HepG2 (cell line): ENCODE results near the gene GCH1. TPM values are rescaled to one million over a fixed set of nuclear protein-coding genes. Genes with fewer than 3 reads are reported as not detected.

Source experiments
- CREB3 ChIP-seq: sonication (generic); formaldehyde crosslinking; IDR thresholded peaks from 2 replicates; pipeline ENCODE4 v1.5.0; 2020; ENCODE audit warnings: missing genetic modification reagents
- DZIP1 ChIP-seq: sonication (generic); formaldehyde crosslinking; IDR thresholded peaks from 2 replicates; pipeline ENCODE4 v1.5.0; 2020; ENCODE audit warnings: mild to moderate bottlenecking, missing genetic modification reagents
- GPN1 ChIP-seq: sonication (generic); formaldehyde crosslinking; IDR thresholded peaks from 2 replicates; pipeline ENCODE4 v1.5.1; 2020; ENCODE audit warnings: missing genetic modification reagents, borderline replicate concordance
- HNRNPLL ChIP-seq: fragments of 200-400 bp; formaldehyde crosslinking; IDR thresholded peaks from 2 replicates; pipeline ENCODE4 v1.6.1; 2017; ENCODE audit warnings: mild to moderate bottlenecking, low read depth, low read length; ENCODE audit not compliant: poor library complexity, severe bottlenecking
- KLF6 ChIP-seq: IDR thresholded peaks from 2 replicates; pipeline ENCODE4 v1.8.0; 2016; ENCODE audit warnings: missing biosample characterization, missing genetic modification reagents
- KMT2A ChIP-seq: sonication (generic); formaldehyde crosslinking; IDR thresholded peaks from 2 replicates; pipeline ENCODE4 v1.4.0; 2020; ENCODE audit warnings: missing genetic modification reagents
- MAFF ChIP-seq: IDR thresholded peaks from 2 replicates; pipeline ENCODE4 v1.6.1; 2011; ENCODE audit warnings: low read depth, low read length, improper control_type of control experiment
- MBNL3 ChIP-seq: fragments of 250-450 bp; sonication (Bioruptor Pico); conservative IDR thresholded peaks from 2 replicates; pipeline ENCODE4 v1.8.0; 2022; ENCODE audit warnings: mild to moderate bottlenecking, inconsistent platforms
- MTA3 ChIP-seq: sonication (generic); formaldehyde crosslinking; IDR thresholded peaks from 2 replicates; pipeline ENCODE4 v1.4.0; 2020; ENCODE audit warnings: missing genetic modification reagents
- MZF1 ChIP-seq: sonication (generic); formaldehyde crosslinking; IDR thresholded peaks from 2 replicates; pipeline ENCODE4 v1.8.1; 2023; ENCODE audit warnings: mild to moderate bottlenecking, missing genetic modification reagents, borderline replicate concordance
- NFATC3 ChIP-seq: sonication (generic); formaldehyde crosslinking; IDR thresholded peaks from 2 replicates; pipeline ENCODE4 v1.5.1; 2020; ENCODE audit warnings: mild to moderate bottlenecking, missing genetic modification reagents
- RARA ChIP-seq: IDR thresholded peaks from 2 replicates; pipeline ENCODE4 v1.6.1; 2016; ENCODE audit warnings: missing genetic modification reagents, missing compliant biosample characterization
- SMAD9 ChIP-seq: sonication (generic); formaldehyde crosslinking; IDR thresholded peaks from 2 replicates; pipeline ENCODE4 v1.5.1; 2020; ENCODE audit warnings: mild to moderate bottlenecking, missing genetic modification reagents
- SP5 ChIP-seq: IDR thresholded peaks from 2 replicates; pipeline ENCODE4 v1.6.1; 2016; ENCODE audit warnings: low read depth, borderline replicate concordance
- SRSF9 ChIP-seq: fragments of 200-400 bp; formaldehyde crosslinking; IDR thresholded peaks from 2 replicates; pipeline ENCODE4 v1.6.1; 2018; ENCODE audit warnings: borderline replicate concordance, mild to moderate bottlenecking, low read depth, low read length; ENCODE audit not compliant: insufficient read depth, poor library complexity, severe bottlenecking
- ZFP37 ChIP-seq: sonication (generic); formaldehyde crosslinking; IDR thresholded peaks from 2 replicates; pipeline ENCODE4 v1.4.0; 2020; ENCODE audit warnings: missing genetic modification reagents, borderline replicate concordance
- ZNF124 ChIP-seq: sonication (generic); formaldehyde crosslinking; IDR thresholded peaks from 2 replicates; pipeline ENCODE4 v1.4.0; 2020; ENCODE audit warnings: missing genetic modification reagents
- ZNF331 ChIP-seq: sonication (generic); formaldehyde crosslinking; IDR thresholded peaks from 2 replicates; pipeline ENCODE4 v1.4.0; 2020; ENCODE audit warnings: missing genetic modification reagents
- ZNF354B ChIP-seq: sonication (generic); formaldehyde crosslinking; IDR thresholded peaks from 2 replicates; pipeline ENCODE4 v1.8.0; 2022; ENCODE audit warnings: mild to moderate bottlenecking, missing genetic modification reagents
- ZNF468 ChIP-seq: sonication (generic); formaldehyde crosslinking; IDR thresholded peaks from 2 replicates; pipeline ENCODE4 v1.8.0; 2022; ENCODE audit warnings: mild to moderate bottlenecking, moderate library complexity, missing genetic modification reagents
- ZNF597 ChIP-seq: sonication (generic); formaldehyde crosslinking; IDR thresholded peaks from 2 replicates; pipeline ENCODE4 v1.5.0; 2020; ENCODE audit warnings: missing genetic modification reagents
- ZNF598 ChIP-seq: sonication (generic); formaldehyde crosslinking; IDR thresholded peaks from 2 replicates; pipeline ENCODE4 v1.5.1; 2020; ENCODE audit warnings: mild to moderate bottlenecking, missing genetic modification reagents, borderline replicate concordance
- ZNF660 ChIP-seq: sonication (generic); formaldehyde crosslinking; IDR thresholded peaks from 2 replicates; pipeline ENCODE4 v1.5.1; 2020; ENCODE audit warnings: mild to moderate bottlenecking, low read depth, missing genetic modification reagents, borderline replicate concordance
- ZNF703 ChIP-seq: sonication (generic); formaldehyde crosslinking; IDR thresholded peaks from 2 replicates; pipeline ENCODE4 v1.5.1; 2020; ENCODE audit warnings: missing genetic modification reagents, mild to moderate bottlenecking, moderate library complexity, borderline replicate concordance
- ZSCAN5A ChIP-seq: sonication (generic); formaldehyde crosslinking; IDR thresholded peaks from 2 replicates; pipeline ENCODE4 v1.8.0; 2022; ENCODE audit warnings: mild to moderate bottlenecking, missing genetic modification reagents, borderline replicate concordance
- polyA plus RNA-seq, 8 experiments: library from polyadenylated mRNA; depleted of rRNA in 3 of 8; stranded (reverse) in 7 of 8; unstranded in 1 of 8; fragments of >200 nt; fragmentation: Illumina TruSeq in 4 of 8; extraction: Trizol in 4 of 8; gene quantifications; 2 replicates each; pipeline versions ENCODE4 v1.2.1 to v1.2.3, GENCODE V29; 2011 to 2016; ENCODE audit warnings: low read depth in 4 of 8, missing spikeins in 1 of 8, mixed read lengths in 1 of 8; ENCODE audit not compliant: insufficient read depth in 1 of 8
- total RNA-seq, 5 experiments: library from RNA; depleted of rRNA; stranded (reverse); fragments of >200 nt; fragmentation: Illumina TruSeq; extraction: Trizol; gene quantifications; 2 replicates each; pipeline ENCODE4 v1.2.3, GENCODE V29; 2016; ENCODE audit warnings: low read depth in 1 of 5
- TF ChIP-seq, protein P1 (sequence below): sonication (generic); formaldehyde crosslinking; IDR thresholded peaks from 2 replicates; pipeline ENCODE4 v1.5.0; 2020; ENCODE audit warnings: missing genetic modification reagents

The GCH1 gene
- total and polyA plus RNA-seq, 2 of the 13 experiments (the other 11 are each of a cell fraction or from before 2014, with no cell fraction given): 15.0 to 25.2 TPM

- TF ChIP-seq DZIP1 (CRISPR knock-in tag): no peak
- peak; percentile 93 for TF ChIP-seq KMT2A (CRISPR knock-in tag)
- peak; percentile 95 for TF ChIP-seq HNRNPLL
- TF ChIP-seq SMAD9: no peak
- TF ChIP-seq MBNL3 (CRISPR knock-in tag): no peak
- TF ChIP-seq SP5: no peak; the same call in 1 of the 2 replicates
- 0 out of 2 replicates have a peak, but pooled peaks have one; percentile 45 for TF ChIP-seq ZNF124 (CRISPR knock-in tag)
- TF ChIP-seq ZNF597 (CRISPR knock-in tag): no peak
- no peak for TF ChIP-seq ZNF598 (CRISPR knock-in tag)
- no peak; the same call in 1 of the 2 replicates for TF ChIP-seq KLF6
- TF ChIP-seq, protein P1, sequence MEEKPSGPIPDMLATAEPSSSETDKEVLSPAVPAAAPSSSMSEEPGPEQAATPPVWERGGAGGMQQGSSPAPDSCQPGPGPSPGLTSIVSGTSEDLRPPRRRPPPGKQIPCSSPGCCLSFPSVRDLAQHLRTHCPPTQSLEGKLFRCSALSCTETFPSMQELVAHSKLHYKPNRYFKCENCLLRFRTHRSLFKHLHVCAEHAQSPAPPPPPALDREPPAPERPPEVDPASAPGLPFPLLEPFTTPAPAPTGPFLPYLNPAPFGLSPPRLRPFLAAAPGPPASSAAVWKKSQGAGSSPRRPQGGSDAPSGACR (CRISPR knock-in tag): no peak; the same call in 1 of the 2 replicates
- TF ChIP-seq ZNF331 (CRISPR knock-in tag): no peak
- TF ChIP-seq GPN1: no peak
- no peak for TF ChIP-seq ZNF660 (CRISPR knock-in tag)
- no peak for TF ChIP-seq RARA (CRISPR knock-in tag)
- TF ChIP-seq ZSCAN5A (CRISPR knock-in tag): no peak
- TF ChIP-seq MTA3 (CRISPR knock-in tag): no peak
- no peak for TF ChIP-seq ZFP37 (CRISPR knock-in tag)
- no peak for TF ChIP-seq ZNF354B (CRISPR knock-in tag)
- TF ChIP-seq ZNF468 (CRISPR knock-in tag): no peak
- no peak for TF ChIP-seq MAFF
- no peak for TF ChIP-seq NFATC3
- no peak for TF ChIP-seq SRSF9
- no peak; the same call in 1 of the 2 replicates for TF ChIP-seq ZNF703 (CRISPR knock-in tag)
- TF ChIP-seq CREB3 (CRISPR knock-in tag): no peak
- TF ChIP-seq MZF1 (CRISPR knock-in tag): no peak
Observed at GRCh38 chr14:54902143-54902520, 494 bp downstream of the GCH1 start (continued).
